ENCODE results near the gene ADGRV1.
"Not testable (repeated sequence)": the region's sequence is repeated elsewhere in the genome, so short reads cannot be mapped to it uniquely, and the experiment has no call there.

Gene ADGRV1

DNA sequence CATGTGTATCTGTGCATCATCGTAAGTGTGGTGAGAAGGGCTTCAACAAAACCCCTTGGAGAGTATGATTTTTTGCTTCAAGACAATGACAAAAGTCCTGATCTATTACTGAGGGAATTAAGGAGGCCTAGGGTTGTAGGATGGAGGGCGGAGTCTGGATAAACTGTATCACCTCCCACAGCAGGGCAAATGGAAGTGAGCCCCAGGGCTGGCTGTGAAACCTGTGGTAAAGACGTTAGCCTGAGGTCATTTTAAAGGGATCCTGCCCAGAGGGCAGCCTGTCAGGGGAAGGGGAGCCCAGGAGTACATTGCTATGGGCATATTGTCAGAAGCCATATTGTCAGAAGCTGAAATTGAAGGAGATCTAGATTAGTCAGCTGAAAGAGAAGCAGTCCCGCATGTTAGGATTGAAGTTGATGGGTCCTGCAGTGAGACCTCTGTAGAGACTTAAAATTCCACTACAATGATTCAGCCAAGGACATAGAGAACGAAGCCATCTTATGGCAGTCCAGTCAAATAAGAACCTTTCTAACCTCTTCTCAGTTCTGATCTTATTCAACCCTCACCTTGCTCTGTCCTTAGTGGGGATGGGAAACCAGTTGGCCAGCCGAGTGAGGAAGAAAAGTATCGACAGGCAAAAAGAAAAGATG is 26.9 kb downstream of the ADGRV1 start:
- intact Hi-C loops (cut with DNase I) = no loop called here
- DNase-seq = no peak

DNA sequence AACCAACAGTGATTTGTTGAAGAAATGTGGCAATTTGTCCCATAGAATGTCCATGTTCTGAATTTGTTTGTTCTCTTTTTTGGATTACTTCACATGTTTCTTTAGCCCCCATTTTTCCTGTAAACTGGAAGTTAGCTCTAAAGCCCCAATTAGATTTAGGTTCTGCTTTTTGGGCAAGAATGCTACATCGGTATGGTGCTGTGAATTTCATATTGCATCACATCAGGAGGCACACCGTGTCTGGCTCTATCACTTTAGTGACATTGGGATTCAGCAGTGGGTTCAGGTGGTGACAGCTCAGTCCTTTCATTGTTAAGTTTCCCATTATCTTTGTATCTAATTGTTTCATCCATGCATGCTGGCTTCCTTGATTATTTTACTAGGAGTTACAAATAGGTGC is 27.9 kb downstream of the ADGRV1 start:
- DNase-seq = no peak
- intact Hi-C loops (cut with DNase I) = no loop called here

DNA sequence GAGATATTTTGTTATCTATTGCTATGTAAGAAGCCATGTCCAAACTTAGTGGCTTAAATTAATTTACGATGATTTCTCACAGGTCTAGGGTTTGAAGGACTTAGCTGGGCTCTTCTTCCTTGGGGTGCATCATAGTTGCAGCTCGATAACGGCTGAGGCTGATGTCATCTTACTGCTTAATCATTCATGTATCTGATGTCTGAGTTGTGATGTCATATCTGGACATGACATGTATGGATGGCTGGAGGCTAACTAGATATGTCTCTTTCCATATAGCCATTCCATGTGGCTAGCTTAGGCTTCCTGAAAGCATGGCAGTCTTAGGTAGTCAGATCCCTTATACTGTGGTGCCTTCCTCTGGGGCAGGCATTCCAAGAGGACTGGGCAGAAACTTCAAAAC is 31.6 kb downstream of the ADGRV1 start:
- intact Hi-C loops (cut with DNase I) = no loop called here

DNA sequence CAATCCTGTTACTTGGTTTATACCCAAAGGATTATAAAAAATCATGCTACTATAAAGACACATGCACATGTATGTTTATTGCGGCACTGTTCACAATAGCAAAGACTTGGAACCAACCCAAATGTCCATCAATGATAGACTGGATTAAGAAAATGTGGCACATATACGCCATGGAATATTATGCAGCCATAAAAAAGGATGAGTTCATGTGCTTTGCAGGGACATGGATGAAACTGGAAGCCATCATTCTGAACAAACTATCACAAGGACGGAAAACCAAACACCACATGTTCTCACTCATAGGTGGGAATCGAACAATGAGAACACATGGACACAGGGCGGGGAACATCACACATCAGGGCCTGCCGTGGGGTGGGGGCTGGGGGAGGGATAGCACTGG is 34.5 kb downstream of the ADGRV1 start:
- intact Hi-C loops (cut with DNase I) = not testable (repeated sequence)

More for the DNA sequence above, 31.6 kb downstream of the ADGRV1 start:
- DNase-seq = no peak

DNA sequence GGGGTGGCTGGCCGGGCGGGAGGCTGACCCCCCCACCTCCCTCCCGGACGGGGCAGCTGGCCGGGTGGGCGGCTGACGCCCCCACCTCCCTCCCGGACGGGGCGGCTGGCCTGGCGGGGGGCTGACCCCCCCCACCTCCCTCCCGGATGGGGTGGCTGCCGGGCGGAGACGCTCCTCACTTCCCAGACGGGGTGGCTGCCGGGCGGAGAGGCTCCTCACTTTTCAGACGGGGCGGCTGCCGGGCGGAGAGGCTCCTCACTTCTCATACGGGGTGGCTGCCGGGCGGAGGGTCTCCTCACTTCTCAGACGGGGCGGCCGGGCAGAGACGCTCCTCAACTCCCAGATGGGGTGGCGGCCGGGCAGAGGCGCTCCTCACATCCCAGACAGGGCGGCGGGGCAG is 37.2 kb downstream of the ADGRV1 start:
- intact Hi-C loops (cut with DNase I) = not testable (repeated sequence)
- DNase-seq = peak in 2 of 10 donors; percentile 46 to 64

More for the DNA sequence above, 34.5 kb downstream of the ADGRV1 start:
- not testable (repeated sequence) for DNase-seq

DNA sequence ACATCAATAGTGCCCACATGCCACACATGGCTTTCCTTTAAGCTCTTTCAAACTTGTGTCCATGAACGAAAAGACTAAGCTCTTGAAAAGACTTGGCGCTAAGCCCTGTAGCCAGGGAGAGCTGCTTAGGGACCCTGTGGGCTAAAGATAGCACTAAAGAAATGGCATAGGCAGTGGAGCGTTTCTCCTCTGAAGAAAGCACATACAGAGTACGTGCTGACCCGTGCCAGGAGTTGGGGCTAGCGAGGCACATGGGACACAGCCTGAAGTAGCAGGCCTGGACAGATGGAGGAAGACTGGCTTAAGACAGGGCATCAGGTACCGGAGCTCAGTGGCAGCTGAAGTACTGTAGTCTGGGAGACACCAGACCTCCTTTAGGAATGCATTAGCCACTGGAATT is 39.7 kb downstream of the ADGRV1 start:
- DNase-seq = peak in 4 of 10 donors; percentile 2 to 55 (median 8)
- intact Hi-C loops (cut with DNase I) = no loop called here

DNA sequence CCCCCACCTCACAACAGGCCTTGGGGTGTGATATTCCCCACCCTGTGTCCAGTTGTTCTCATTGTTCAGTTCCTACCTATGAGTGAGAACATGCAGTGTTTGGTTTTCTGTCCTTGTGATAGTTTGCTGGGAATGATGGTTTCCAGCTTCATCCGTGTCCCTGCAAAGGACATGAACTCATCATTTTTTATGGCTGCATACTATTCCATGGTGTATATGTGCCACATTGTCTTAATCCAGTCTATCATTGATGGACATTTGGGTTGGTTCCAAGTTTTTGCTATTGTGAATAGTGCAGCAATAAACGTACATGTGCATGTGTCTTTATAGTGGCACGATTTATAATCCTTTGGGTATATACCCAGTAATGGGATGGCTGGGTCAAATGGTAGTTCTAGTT is 41.7 kb downstream of the ADGRV1 start:
- intact Hi-C loops (cut with DNase I) = not testable (repeated sequence)

DNA sequence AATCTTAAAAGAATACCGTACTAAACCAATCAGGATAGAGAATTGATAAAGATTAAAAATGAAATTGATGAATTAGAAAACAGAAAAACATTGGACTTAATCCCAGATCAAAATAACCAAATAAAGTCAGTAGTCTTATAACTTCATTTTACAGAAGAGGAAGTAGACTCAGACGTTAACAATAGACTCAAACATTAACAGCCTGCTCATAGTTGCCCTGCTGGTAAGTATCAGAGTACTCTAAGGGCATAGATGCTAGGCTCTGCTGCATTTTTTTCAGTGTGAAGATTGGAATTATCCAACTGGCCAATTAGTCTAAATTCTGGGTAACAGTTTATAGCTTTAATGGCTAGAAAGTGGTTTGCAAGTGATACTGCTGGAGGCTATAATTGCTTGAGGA is 42.9 kb downstream of the ADGRV1 start:
- intact Hi-C loops (cut with DNase I) = no loop called here
- no peak for DNase-seq

More for the DNA sequence above, 41.7 kb downstream of the ADGRV1 start:
- not testable (repeated sequence) for DNase-seq

DNA sequence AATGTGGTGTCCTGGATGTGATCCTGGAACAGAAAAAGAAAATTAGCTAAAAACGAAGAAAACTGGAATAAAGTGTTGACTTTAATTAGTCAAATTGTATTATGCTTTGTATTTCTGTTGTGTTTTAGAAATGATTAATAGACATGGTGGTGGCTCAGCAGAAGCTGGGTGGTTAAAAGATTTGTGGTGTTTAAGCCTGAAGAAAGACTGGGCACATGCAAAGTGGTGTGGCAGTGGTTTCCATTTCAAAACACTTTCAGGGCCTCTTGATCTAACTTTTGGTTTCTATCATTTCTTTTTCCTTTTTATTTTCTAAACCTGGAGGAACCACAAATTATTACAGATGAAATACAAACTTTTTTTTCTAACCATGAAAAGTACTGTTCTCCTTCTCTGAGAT is 44.1 kb downstream of the ADGRV1 start:
- DNase-seq = no peak
- intact Hi-C loops (cut with DNase I) = no loop called here

DNA sequence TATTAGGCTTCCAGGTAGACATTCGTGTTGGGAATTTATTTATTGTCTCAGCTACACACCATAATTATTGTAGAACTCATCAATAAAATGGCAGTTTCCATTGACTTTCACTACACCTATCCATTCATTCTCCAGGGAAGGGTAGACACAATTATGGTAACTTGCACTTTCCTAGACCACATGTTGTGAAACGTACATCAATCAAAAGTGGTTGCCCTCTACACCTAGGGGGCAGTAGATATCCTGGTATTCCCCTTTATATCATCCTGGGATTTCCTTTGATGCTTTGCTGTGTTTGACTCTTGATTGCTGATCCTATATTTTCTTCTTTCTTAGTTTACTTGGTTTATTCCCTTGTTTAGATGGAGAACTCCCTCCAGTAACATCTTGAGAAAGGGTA is 47.9 kb downstream of the ADGRV1 start:
- no peak for DNase-seq
- intact Hi-C loops (cut with DNase I) = no loop called here

DNA sequence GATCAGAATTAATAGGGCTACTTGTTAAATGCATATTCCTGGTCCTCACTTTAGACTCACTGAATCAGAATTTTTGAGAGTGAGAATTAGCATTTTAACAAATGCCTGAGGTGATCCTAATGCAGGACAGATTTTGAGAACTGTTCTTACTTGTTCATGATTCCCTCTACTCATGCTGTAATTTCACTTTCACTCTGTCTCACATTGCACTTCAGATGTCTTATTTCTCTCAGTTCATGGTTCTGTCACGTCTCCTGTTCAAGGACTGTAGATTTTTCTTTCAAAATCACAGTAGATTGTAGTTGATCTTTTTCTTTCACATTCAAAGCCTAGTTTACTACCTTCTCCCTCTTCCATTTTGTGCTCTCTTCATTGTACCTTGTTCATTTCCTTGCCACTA is 54.3 kb downstream of the ADGRV1 start:
- intact Hi-C loops (cut with DNase I) = no loop called here
- DNase-seq = no peak

DNA sequence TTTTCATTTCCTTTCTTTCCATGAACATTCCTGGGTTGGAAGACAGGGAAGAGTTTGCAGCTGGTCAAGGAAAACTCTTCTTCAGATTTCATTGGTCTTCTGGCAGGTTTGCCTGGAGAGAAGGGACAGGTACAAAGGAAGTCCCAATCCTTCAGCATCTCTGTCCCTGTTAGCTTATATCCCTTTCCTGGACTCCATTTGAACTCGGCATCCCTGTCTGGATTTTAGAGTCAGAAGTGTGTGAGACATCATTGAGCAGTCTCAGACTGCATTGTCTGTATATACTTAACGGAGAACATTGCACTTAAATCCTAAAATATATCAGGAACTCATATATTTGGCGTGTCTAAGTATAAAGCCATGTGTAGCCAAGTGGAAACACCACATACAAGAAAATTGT is 54.9 kb downstream of the ADGRV1 start:
- DNase-seq = no peak
- intact Hi-C loops (cut with DNase I) = no loop called here

DNA sequence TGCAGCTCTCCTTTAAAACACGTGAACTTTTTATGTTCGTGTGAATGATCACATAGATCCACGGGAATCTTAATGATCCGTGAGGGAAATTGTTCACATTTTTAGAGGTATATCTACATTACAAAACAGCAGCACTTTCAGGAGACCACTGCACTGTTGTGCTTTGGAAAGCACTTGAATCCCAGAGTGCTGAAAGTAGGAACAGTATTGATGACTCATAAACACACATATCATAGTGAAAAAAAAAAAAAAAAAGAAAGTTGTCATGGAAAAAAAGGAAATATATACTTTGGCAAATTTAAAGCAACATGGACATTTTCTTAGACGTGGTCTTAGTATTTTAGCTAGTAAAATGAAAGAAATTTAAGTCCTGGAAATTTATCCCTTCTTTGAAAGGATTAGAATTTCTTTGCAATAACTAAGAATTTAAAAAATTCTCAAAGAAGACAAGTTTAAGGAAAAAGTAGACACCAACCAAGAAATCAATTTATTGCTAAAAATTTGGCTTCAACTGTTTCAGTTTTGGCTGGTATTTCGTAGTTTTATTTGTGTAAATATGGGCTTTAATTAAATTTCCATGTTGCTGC is 55.4 kb downstream of the ADGRV1 start:
- DNase-seq = no peak
- intact Hi-C loops (cut with DNase I) = no loop called here

DNA sequence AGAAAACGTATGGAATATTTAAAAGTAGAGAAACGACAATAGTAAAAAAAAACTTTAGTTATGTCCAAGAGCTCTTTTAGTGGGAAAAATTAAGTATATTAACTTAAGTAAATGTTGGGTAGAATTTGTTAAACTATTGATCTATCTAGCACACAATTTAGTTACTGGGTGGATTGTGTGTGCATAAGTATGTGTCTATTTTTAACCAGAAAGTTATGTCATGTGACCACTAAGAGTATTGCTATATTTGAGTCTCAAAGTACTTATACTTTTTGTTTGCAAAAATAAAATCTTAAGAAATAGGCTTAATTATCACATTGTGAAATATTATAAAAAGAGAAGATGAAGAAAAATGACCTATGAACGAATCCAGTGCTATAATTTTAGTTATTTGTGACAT is 56.8 kb downstream of the ADGRV1 start:
- DNase-seq = no peak
- intact Hi-C loops (cut with DNase I) = no loop called here

DNA sequence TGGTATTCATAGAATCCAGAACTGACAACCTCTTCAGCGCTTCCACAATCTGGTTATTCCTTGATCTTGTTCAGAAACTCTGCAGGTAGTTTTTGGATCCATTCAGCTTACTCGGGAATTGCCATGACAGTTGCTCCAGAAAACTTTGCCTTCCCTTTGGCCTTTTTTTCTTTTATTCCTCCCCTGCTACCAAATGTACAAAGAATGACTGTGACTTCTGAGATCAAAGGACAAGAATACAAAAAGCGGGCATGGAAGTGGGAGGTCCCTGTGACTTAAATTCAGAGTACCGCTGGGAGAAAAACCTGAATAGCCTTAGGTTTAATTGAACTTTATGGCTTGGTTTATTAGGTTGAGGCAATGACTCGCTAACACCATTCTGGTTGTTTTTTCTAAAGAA is 59.5 kb downstream of the ADGRV1 start:
- no peak for DNase-seq
- intact Hi-C loops (cut with DNase I) = no loop called here

DNA sequence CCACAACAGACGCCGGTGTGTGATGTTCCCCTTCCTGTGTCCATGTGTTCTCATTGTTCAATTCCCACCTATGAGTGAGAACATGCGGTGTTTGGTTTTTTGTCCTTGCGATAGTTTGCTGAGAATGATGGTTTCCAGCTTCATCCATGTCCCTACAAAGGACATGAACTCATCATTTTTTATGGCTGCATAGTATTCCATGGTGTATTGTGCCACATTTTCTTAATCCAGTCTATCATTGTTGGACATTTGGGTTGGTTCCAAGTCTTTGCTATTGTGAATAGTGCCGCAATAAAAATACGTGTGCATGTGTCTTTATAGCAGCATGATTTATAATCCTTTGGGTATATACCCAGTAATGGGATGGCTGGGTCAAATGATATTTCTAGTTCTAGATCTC is 61.2 kb downstream of the ADGRV1 start:
- intact Hi-C loops (cut with DNase I); DNase-seq: not testable (repeated sequence)

DNA sequence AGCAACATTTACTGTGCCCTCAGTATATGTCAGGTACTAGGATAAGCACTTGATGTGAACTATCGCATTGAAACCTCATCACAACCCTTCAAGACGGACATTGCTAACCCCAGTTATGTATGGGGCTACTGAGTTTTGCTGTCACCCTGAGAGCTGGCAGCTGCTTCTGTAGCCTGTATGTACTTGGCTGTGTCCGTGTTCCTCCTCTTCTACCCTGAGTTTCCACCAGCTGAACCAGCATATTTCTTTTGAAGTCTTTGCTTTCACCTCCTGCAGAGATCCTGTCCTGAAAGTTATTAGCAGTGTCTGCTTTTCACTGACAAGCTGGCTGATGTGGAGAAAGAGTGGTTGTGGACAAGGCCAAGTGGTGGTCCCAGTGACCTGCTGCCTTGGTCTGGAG is 63.3 kb downstream of the ADGRV1 start:
- intact Hi-C loops (cut with DNase I) = no loop called here
- no peak for DNase-seq

DNA sequence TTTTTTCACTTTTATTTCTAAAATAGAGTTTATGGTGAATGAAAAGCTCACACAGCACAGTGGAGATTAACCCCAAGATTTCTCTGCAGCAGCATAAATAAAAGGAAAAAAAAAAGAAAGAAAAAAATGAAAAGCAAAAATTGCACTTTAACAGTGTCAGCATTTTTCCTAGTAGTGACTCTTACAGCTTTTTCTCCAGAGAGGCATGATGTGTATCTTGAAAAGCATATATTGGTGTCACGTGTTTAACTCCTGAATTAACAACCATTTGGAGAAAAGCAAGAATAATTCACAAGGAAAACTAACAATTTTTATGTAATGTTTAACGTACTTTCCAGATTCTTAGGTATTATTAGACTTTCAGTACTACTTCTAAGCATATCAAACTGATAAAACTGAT is 67.9 kb downstream of the ADGRV1 start:
- intact Hi-C loops (cut with DNase I) = no loop called here

DNA sequence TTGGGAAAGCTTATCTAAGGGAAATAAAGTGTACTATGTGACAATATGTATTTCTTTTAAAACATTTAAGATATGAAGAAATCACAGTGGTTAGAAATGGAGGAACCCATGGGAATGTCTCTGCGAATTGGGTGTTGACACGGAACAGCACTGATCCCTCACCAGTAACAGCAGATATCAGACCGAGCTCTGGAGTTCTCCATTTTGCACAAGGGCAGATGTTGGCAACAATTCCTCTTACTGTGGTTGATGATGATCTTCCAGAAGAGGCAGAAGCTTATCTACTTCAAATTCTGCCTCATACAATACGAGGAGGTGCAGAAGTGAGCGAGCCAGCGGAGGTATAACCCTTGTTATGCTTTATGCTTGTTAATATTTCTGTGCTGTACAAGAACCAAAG is 69.9 kb downstream of the ADGRV1 start:
- no peak for DNase-seq
- intact Hi-C loops (cut with DNase I) = no loop called here

More for the DNA sequence above, 67.9 kb downstream of the ADGRV1 start:
- DNase-seq = no peak

DNA sequence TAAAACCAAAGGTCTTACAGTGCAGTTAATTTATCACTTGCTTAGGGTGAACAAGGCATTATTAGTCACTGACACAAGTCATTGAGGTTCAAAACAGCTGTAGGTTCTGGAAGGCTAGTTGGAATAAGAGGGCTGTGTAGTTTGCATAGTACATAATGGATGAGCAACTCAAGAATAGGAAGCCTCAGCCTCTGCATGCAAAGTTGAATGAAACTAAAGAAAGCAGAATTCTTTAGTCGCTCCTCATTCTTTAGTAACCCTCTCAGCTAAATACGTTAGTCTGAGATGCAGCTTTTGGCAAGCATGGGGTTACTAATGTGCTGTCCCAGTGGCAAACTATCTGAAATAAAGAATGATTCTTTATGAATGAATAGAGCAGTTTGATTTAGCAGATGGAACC is 74.2 kb downstream of the ADGRV1 start:
- intact Hi-C loops (cut with DNase I) = no loop called here
- no peak for DNase-seq

DNA sequence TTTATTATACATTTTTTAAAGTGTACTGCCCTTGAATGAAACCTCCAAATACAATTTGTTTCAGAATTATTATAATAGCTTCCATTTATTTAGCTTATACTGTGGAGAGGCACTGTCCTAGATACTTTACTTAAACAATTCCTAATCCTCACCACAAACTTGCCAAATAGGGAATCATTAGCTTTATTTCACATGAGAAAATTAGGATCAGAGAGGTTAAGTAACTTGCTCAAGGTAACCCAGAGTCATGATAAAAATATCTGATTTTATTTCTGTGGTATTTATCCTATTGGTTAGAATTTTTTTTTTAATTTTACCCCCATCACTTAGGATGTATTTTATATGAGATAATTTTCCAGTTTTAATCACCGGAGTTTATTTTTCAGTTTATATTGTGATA is 78.4 kb downstream of the ADGRV1 start:
- DNase-seq = no peak
- intact Hi-C loops (cut with DNase I) = no loop called here

DNA sequence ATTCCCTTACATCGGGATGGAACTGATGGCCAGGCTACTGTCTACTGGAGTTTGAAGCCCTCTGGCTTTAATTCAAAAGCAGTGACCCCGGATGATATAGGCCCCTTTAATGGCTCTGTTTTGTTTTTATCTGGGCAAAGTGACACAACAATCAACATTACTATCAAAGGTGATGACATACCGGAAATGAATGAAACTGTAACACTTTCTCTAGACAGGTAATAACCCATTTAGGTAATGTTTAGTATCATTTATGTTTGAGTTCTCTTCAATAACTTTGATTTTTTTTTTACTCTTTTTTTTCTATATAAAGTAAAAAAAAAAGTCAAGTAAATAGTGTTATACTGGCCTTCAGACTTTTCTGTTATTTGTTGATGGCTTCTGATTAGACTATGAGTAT is 79.1 kb downstream of the ADGRV1 start:
- intact Hi-C loops (cut with DNase I) = no loop called here
- no peak for DNase-seq

DNA sequence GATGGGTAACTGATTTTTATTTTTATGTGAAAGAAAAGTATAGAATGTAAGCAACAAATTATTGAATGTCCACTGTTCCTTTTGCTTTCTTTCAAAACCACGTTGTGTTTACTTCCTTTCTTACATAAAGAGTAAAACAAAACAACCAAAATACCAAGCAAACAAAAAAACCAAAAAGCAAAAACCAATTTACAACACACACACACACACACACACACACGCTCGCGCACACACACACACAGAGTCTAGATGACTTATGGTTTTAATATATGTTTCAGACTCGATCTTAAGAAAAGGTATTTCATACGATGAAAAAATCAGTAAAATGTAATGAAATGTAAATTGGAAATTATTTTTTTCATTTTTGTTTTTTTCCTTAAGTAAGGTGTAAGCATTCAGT is 80.3 kb downstream of the ADGRV1 start:
- no peak for DNase-seq
- intact Hi-C loops (cut with DNase I) = no loop called here
